22Rv1 (cell line): ENCODE measurements around the gene PLD6.
"Not testable (repeated sequence)": the region's sequence is repeated elsewhere in the genome, so short reads cannot be mapped to it uniquely, and the experiment has no call there.

ENCODE experiments used
- ZFX ChIP-seq: fragments of 450-650 bp; IDR thresholded peaks from 2 replicates; pipeline ENCODE4 v1.6.1; 2017; ENCODE audit warnings: antibody characterized with exemption, borderline replicate concordance
- TF ChIP-seq, protein P1 (sequence below): fragments of 450-650 bp; IDR thresholded peaks from 2 replicates; pipeline ENCODE4 v1.5.1; 2017; ENCODE audit warnings: mild to moderate bottlenecking

GRCh38 chr17:17255689-17256088, 49.6 kb upstream of the PLD6 start:
- TF ChIP-seq, protein P1, sequence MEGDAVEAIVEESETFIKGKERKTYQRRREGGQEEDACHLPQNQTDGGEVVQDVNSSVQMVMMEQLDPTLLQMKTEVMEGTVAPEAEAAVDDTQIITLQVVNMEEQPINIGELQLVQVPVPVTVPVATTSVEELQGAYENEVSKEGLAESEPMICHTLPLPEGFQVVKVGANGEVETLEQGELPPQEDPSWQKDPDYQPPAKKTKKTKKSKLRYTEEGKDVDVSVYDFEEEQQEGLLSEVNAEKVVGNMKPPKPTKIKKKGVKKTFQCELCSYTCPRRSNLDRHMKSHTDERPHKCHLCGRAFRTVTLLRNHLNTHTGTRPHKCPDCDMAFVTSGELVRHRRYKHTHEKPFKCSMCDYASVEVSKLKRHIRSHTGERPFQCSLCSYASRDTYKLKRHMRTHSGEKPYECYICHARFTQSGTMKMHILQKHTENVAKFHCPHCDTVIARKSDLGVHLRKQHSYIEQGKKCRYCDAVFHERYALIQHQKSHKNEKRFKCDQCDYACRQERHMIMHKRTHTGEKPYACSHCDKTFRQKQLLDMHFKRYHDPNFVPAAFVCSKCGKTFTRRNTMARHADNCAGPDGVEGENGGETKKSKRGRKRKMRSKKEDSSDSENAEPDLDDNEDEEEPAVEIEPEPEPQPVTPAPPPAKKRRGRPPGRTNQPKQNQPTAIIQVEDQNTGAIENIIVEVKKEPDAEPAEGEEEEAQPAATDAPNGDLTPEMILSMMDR = not testable (repeated sequence)
- not testable (repeated sequence) for TF ChIP-seq ZFX
